ENCODE measurements around the gene HCK.
"Not testable (repeated sequence)": the region's sequence is repeated elsewhere in the genome, so short reads cannot be mapped to it uniquely, and the experiment has no call there.

HCK gene

DNA sequence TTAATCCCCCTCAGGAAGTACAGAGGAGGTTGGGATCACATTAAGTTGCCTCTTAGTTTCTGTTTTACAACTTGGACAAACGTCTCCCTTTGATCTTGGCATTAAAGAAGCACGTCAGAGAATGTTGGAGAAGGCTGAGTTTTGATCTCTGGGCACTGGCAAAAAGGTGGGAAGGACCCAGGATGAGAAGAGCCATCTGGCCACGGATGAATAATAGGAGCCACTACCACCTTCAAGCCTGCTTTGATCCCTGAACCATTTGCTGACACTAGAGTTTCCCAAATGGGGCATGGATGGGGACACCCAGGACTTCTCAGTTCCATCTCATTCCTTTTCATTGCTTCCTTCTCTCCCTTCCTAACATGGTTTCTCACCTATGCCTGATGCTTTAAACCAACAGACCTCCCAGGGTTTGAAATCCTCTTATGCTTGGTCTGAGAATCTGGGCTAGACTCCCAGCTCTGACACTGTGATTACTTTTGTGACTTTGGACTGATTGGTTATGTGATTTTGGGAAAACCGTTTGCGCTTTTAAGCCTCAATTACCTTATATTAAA lies 63.2 kb downstream of the HCK start:
- H3K4me1 Mint-ChIP-seq (ENCODE audit: low read depth) = peaks cover 67% of the 10 kb centered on the region
- H3K4me3 Mint-ChIP-seq = no peak overlapping the region
- H3K27ac Mint-ChIP-seq = no peak overlapping the region
- H3K9me3 Mint-ChIP-seq = no peaks in the 10 kb centered on the region
- peaks cover 18% of the 10 kb centered on the region for H3K36me3 Mint-ChIP-seq (ENCODE audit: low read depth)
- H3K27me3 Mint-ChIP-seq = no peaks in the 10 kb centered on the region

DNA sequence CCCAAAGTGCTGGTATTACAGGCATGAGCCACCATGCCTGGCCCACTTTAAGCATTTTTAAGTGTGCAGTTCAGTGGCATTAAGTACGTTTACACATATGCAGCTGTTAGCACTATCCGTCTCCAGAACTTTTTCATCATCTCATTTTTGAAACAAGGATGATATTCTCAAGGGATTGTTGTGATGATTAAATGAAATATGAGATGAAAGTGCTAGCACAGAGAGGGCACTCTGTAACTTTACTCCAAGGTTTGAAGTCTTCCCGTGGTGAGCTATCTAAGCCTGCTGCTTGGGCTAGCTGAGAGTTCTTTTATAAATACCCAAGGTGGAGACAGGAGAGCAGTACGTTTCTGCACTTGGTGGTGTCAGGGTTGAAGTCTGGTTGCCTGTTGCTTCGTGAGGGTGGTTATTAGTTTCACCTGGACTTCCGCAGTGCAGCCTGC lies 64.1 kb downstream of the HCK start:
- Mint-ChIP-seq H3K36me3 (ENCODE audit: low read depth) (peaks cover 18% of the 10 kb centered on the region), H3K4me1 (ENCODE audit: low read depth) (peaks cover 59% of the 10 kb centered on the region), H3K4me3 (no peak overlapping the region), H3K27ac (no peak overlapping the region), H3K9me3 (no peaks in the 10 kb centered on the region), H3K27me3 (no peaks in the 10 kb centered on the region)

DNA sequence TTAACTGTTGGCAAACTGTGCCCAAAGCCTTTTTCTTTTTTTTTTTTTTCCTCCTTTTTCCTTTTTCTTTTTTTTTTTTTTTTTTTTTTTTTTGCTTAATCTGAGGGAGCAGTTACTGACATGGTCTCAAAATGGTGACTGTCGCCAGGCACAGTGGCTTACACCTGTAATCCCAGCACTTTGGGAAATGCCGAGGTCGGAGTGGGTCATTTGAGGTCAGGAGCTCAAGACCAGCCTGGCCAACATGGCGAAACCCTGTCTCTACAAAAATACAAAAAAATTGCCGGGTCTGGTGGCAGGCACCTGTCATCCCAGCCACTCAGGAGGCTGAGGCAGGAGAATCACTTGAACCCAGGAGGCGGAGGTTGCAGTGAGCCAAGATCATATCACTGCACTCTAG lies 64.8 kb downstream of the HCK start:
- H3K27me3 Mint-ChIP-seq, H3K4me3 Mint-ChIP-seq, H3K9me3 Mint-ChIP-seq, H3K27ac Mint-ChIP-seq: not testable (repeated sequence)
- peaks cover 52% of the 10 kb centered on the region for H3K4me1 Mint-ChIP-seq (ENCODE audit: low read depth)
- H3K36me3 Mint-ChIP-seq (ENCODE audit: low read depth) = peaks cover 12% of the 10 kb centered on the region

DNA sequence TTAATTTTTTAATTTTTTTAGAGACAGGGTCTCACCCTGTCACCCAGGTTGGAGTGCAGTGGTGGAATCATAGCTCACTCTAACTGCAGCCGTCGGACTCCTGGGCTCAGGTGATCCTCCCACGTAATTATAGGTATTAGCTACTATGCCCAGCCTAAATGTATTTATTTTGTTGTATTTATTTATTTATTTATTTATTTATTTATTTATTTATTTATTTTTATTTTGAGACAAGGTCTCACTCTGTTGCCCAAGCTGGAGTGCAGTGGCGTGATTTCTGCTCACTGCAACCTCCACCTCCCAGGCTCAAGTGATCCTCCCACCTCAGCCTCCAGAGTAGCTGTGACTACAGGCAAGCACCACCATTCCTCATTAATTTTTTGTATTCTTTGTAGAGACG lies 66.4 kb downstream of the HCK start:
- H3K9me3 Mint-ChIP-seq, H3K4me3 Mint-ChIP-seq, H3K27ac Mint-ChIP-seq, H3K27me3 Mint-ChIP-seq: not testable (repeated sequence)
- Mint-ChIP-seq H3K4me1 (ENCODE audit: low read depth) (peaks cover 40% of the 10 kb centered on the region), H3K36me3 (ENCODE audit: low read depth) (peaks cover 14% of the 10 kb centered on the region)

DNA sequence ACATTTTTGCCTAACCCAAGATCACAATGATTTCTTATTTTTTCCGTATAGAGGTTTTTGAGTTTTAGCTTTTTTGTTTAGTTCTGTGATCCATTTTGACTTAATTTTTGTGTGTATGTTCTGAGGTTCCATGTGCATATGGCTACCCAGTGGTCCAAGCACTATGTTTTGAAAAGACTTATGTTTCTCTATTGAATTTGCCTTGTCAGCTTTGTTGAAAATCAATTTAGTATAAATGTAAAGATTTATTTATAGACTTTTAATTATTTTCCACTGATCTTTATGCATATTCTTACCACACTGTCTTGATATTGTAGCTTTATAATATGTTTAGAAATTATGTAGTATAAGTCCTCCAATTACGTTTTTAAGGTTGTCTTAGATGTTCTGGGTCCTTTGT lies 67.7 kb downstream of the HCK start:
- Mint-ChIP-seq H3K27me3 (no peaks in the 10 kb centered on the region), H3K36me3 (ENCODE audit: low read depth) (peaks cover 20% of the 10 kb centered on the region), H3K4me3 (no peak overlapping the region), H3K9me3 (no peaks in the 10 kb centered on the region), H3K27ac (no peak overlapping the region), H3K4me1 (ENCODE audit: low read depth) (peaks cover 30% of the 10 kb centered on the region)

DNA sequence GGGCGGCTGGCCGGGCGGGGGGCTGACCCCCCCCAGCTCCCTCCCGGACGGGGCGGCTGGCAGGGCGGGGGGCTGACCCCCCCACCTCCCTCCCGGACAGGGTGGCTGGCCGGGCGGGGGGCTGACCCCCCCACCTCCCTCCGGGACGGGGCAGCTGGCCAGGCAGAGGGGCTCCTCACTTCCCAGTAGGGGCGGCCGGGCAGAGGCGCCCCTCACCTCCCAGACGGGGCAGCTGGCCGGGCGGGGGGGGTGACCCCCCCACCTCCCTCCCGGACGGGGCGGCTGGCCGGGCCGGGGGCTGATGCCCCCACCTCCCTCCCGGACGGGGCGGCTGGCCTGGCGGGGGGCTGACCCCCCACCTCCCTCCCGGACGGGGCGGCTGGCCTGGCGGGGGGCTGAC lies 69.9 kb downstream of the HCK start:
- H3K36me3 Mint-ChIP-seq (ENCODE audit: low read depth) = peaks cover 27% of the 10 kb centered on the region
- not testable (repeated sequence) for H3K27ac Mint-ChIP-seq, H3K4me3 Mint-ChIP-seq, H3K9me3 Mint-ChIP-seq, H3K27me3 Mint-ChIP-seq
- peaks cover 12% of the 10 kb centered on the region for H3K4me1 Mint-ChIP-seq (ENCODE audit: low read depth)

DNA sequence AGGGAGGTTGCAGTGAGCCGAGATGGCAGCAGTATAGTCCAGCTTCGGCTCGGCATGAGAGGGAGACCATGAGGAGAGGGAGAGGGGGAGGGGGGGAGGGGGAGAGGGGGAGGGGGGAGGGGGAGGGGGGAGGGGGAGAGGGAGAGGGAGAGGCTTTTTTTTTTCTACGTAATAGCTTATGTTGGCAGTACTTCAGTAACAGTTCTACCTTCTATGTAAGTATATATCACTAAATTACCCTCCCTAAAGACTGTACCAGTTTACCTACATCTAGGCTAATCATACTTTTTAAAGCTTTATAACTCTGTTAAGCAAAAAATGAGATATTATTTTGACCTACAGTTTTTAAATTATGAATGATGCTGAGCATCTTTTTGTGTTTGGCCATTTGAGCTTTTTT lies 71.0 kb downstream of the HCK start:
- Mint-ChIP-seq H3K36me3 (ENCODE audit: low read depth) (peaks cover 32% of the 10 kb centered on the region), H3K4me1 (ENCODE audit: low read depth) (peaks cover 1% of the 10 kb centered on the region), H3K4me3 (no peak overlapping the region), H3K27ac (no peak overlapping the region), H3K9me3 (no peaks in the 10 kb centered on the region), H3K27me3 (no peaks in the 10 kb centered on the region)

DNA sequence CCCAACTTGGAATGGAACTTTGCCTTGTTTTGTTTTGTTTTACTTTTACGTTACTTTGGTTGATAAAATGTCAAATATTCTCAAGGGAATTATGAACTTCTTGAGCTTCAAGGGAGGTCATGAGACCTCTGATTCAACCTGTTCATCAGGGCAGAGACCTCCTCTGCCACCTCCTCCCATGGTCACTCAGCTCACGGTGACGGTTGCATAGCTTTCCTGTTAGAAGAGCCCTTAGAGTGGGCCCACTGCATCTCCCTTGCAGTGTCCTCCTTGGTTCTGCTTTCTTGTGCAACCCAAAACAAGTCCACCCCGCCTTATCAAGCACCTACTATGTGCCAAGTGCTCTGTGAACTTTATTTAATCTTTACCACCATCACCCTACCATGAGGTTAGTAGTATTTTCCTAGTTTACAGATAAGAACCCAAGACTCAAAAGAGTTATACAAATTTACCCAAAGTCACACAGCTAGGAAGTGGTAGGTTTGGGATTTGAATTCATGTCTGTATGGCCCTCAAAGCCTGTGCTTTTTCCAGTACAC lies 72.9 kb downstream of the HCK start:
- Mint-ChIP-seq H3K4me1 (ENCODE audit: low read depth) (no peaks in the 10 kb centered on the region), H3K9me3 (no peaks in the 10 kb centered on the region), H3K27ac (no peak overlapping the region), H3K4me3 (no peak overlapping the region), H3K27me3 (no peaks in the 10 kb centered on the region), H3K36me3 (ENCODE audit: low read depth) (peaks cover 32% of the 10 kb centered on the region)

DNA sequence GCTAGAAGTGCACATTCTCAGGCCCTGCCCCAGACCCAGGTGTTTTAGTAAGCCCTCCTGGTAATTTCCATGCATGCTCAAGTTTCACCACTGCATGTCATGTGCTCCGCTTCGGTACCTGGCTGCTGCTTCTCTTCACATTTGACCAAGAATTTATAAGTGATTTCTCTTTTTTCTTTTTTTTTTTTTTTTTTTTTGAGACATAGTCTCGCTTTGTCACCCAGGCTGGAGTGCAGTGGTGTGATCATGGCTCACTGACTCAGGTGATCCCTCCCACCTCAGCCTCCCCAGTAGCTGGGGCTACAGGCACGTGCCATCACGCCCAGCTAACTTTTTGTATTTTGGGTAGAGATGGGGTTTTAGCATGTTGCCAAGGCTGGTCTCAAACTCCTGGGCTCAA lies 73.5 kb downstream of the HCK start:
- Mint-ChIP-seq H3K4me1 (ENCODE audit: low read depth) (no peaks in the 10 kb centered on the region), H3K9me3 (no peaks in the 10 kb centered on the region), H3K27me3 (no peaks in the 10 kb centered on the region), H3K36me3 (ENCODE audit: low read depth) (peaks cover 32% of the 10 kb centered on the region), H3K4me3 (no peak overlapping the region), H3K27ac (no peak overlapping the region)

DNA sequence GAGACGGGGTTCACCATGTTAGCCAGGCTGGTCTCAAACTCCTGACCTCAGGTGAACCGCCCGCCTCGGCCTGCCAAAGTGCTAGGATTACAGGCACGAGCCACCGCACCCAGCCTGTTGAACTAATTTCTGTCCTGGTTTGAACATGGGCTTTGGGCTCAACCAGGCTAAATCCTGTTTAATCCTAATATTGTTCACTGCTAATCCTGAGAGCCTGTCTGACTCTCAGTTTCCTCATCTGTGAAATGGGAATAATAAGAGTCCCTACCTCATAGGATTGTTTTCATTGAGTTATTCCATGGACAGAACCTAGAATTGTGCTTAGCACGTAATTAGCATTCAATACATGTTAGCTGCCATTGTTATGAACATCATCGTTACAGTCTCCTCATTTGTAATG lies 74.9 kb downstream of the HCK start:
- no peak overlapping the region for H3K4me3 Mint-ChIP-seq
- no peak overlapping the region for H3K27ac Mint-ChIP-seq
- H3K9me3 Mint-ChIP-seq = no peaks in the 10 kb centered on the region
- peaks cover 10% of the 10 kb centered on the region for H3K4me1 Mint-ChIP-seq (ENCODE audit: low read depth)
- H3K36me3 Mint-ChIP-seq (ENCODE audit: low read depth) = peaks cover 44% of the 10 kb centered on the region
- H3K27me3 Mint-ChIP-seq = no peaks in the 10 kb centered on the region

DNA sequence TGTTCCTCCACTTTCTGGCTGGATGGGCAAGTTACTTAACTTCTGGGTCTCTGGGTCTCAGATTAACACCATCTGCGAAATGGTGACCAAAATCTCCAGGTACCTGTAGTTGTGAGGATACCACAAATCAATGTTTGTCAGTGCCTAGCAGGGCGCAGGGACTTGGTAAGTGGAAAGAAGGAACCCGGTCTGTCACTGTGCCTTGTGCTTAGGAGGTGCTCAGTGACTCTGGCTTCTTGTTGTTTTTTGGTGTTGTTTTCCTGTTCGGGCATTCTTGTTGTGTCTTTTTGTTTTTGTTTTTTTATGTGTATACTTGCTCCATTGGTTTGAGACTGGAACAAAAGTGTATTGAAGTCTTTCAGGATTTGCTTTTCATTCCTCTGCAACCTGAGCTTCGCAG lies 75.3 kb downstream of the HCK start:
- no peaks in the 10 kb centered on the region for H3K9me3 Mint-ChIP-seq
- no peak overlapping the region for H3K4me3 Mint-ChIP-seq
- H3K4me1 Mint-ChIP-seq (ENCODE audit: low read depth) = peaks cover 15% of the 10 kb centered on the region
- peaks cover 45% of the 10 kb centered on the region for H3K36me3 Mint-ChIP-seq (ENCODE audit: low read depth)
- no peak overlapping the region for H3K27ac Mint-ChIP-seq
- no peaks in the 10 kb centered on the region for H3K27me3 Mint-ChIP-seq

DNA sequence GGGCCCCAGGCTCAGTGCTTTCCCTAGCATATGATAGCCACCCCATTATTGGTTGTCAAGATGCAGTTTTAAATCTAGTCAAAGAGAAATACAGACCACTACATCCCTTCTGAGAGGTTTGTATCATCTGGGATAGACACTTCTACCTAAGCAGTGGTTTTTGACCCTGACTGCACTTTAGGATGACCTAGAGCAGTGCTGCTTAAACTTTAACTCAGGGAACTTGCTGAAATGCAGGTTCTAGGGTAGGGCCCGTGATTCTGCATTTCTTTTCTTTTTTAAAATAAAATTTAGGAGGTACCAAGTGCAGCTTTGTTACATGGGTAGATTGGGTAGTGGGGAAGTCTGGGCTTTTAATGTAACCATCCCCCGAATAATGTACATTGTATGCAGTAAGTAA lies 76.1 kb downstream of the HCK start:
- peaks cover 50% of the 10 kb centered on the region for H3K36me3 Mint-ChIP-seq (ENCODE audit: low read depth)
- no peak overlapping the region for H3K4me3 Mint-ChIP-seq

DNA sequence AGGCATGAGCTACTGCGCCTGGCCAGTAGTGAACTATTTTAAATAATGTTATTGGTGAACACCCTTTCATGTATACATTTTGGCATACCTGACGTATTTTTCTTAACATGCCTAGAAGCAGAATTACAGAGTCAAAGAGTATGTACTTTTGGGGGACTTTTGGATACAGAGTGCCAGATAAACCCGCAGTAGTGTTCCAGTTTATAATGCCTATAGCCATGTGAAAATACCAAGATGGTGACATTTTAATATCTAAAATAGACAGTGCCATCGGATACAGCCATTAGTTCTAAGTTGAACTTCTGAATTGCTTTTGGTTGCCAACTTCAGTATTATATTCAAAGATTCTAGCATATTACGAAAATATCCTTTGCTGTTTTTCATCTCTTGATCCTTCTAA lies 77.8 kb downstream of the HCK start:
- Mint-ChIP-seq H3K9me3 (no peaks in the 10 kb centered on the region), H3K36me3 (ENCODE audit: low read depth) (peaks cover 41% of the 10 kb centered on the region), H3K4me3 (no peak overlapping the region), H3K27me3 (no peaks in the 10 kb centered on the region), H3K4me1 (ENCODE audit: low read depth) (peaks cover 15% of the 10 kb centered on the region), H3K27ac (no peak overlapping the region)

More for the DNA sequence above, 76.1 kb downstream of the HCK start:
- Mint-ChIP-seq H3K4me1 (ENCODE audit: low read depth) (peaks cover 15% of the 10 kb centered on the region), H3K27ac (no peak overlapping the region), H3K9me3 (no peaks in the 10 kb centered on the region), H3K27me3 (no peaks in the 10 kb centered on the region)

DNA sequence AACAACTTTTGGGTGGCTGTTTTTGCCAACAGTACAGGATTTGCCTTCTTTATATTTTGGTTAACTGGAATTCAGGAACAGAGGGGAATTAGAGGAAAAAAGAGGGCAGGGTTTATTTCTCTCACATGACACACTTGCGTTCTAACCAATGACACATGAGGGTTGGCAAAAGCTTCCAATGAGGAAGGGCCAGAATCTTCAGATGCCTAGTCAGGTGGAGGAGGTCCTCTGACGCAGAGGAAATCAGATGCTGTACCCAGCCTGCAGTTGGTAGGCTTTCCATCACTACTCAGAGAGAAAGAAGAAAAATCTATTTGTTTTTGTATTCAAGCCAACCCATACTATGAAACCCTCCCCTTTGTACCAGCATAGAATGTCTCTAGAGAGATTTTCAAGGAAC lies 78.3 kb downstream of the HCK start:
- Mint-ChIP-seq H3K27me3 (no peaks in the 10 kb centered on the region), H3K4me1 (ENCODE audit: low read depth) (peaks cover 15% of the 10 kb centered on the region), H3K4me3 (no peak overlapping the region), H3K27ac (no peak overlapping the region), H3K9me3 (no peaks in the 10 kb centered on the region), H3K36me3 (ENCODE audit: low read depth) (peaks cover 38% of the 10 kb centered on the region)

DNA sequence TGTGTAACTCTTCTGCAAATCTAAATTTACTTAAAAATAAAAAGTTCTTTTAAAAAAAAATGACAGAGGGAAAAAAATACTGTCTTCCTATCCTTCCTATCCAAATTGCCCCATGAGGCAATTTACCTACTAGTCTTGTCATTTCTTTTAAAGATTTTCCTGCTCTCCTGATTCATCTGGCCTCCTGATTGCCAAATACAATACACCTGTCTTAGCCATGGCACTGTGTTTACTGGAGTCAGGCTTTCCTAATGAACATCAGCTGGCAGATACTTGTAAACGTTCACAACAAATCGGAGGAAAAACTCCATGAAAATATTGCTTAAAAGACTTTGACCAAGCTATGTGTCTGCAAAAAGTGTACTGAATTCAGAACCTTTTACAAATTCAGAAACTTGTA lies 78.9 kb downstream of the HCK start:
- peaks cover 15% of the 10 kb centered on the region for H3K4me1 Mint-ChIP-seq (ENCODE audit: low read depth)
- no peak overlapping the region for H3K4me3 Mint-ChIP-seq
- H3K36me3 Mint-ChIP-seq (ENCODE audit: low read depth) = peaks cover 42% of the 10 kb centered on the region
- no peaks in the 10 kb centered on the region for H3K9me3 Mint-ChIP-seq
- no peak overlapping the region for H3K27ac Mint-ChIP-seq
- no peaks in the 10 kb centered on the region for H3K27me3 Mint-ChIP-seq

DNA sequence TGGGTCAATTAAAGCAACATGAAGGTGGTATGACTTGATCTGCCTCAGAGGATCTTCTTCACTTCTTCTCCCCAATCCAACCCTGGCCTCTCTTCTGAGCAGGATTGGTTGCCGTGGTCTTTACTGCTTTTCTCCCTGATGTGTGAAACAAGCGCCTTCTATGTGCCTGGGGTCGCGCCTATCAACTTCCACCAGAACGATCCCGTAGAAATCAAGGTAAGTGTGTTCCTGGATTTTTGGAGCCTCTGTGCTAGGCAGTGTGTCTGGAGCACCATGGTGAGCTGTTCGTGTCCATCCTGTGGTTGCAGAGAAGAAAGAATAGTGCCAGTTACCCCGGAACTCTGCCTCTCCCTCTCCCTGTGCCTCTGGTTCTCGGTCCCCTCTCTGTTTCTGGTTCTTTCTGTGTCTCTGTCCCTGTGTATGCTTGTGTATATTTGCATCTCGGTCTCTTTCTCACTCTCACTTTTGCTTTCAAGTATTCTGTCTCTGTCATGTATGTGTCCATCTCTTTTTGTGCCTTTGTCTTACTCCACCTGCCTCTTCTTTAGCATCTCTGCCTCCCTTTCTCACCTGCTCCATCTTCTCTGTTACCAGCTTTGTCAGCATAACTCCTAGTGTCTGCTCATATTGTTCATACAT lies 81.0 kb downstream of the HCK start:
- peaks cover 38% of the 10 kb centered on the region for H3K36me3 Mint-ChIP-seq (ENCODE audit: low read depth)
- H3K27me3 Mint-ChIP-seq = no peaks in the 10 kb centered on the region
- H3K4me3 Mint-ChIP-seq = no peak overlapping the region
- H3K4me1 Mint-ChIP-seq (ENCODE audit: low read depth) = peaks cover 15% of the 10 kb centered on the region
- no peak overlapping the region for H3K27ac Mint-ChIP-seq
- H3K9me3 Mint-ChIP-seq = no peaks in the 10 kb centered on the region
